ENCODE data around the gene TNS3.

TNS3 gene

GRCh38 chr7:47539398-47540052 is 42.4 kb downstream of the TNS3 start:
- DNase-seq, result peak; percentile 37

DNA sequence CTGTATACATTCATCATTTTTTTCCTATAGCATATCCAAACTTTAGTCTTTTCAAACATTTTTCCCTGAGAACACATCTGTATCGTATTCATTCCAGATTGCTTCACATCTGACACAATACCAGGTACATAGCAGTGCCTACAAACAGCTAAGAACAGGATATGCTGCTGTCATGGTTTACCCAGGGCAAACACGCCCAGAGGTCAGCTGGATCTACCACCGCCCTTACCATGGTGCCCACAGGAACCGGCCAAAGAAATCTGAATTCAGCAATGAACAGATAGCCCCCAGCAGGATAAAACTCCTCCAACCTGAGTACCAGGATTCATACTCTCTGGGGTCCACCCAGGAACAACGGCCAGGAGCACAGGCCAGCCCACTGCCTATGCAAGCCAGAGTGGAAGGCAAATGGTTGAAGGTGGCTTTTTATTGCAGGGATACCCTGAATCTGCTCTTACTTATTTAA is 43.0 kb downstream of the TNS3 start:
- DNase-seq, result no peak

- DNase-seq, result no peak
These were observed 43.9 kb downstream of the TNS3 start for GRCh38 chr7:47537716-47538675.

GRCh38 chr7:47536661-47537611 is 45.0 kb downstream of the TNS3 start:
- peak; percentile 37 for DNase-seq

- DNase-seq, result no peak
These were observed 45.9 kb downstream of the TNS3 start for GRCh38 chr7:47535704-47536628.

DNA sequence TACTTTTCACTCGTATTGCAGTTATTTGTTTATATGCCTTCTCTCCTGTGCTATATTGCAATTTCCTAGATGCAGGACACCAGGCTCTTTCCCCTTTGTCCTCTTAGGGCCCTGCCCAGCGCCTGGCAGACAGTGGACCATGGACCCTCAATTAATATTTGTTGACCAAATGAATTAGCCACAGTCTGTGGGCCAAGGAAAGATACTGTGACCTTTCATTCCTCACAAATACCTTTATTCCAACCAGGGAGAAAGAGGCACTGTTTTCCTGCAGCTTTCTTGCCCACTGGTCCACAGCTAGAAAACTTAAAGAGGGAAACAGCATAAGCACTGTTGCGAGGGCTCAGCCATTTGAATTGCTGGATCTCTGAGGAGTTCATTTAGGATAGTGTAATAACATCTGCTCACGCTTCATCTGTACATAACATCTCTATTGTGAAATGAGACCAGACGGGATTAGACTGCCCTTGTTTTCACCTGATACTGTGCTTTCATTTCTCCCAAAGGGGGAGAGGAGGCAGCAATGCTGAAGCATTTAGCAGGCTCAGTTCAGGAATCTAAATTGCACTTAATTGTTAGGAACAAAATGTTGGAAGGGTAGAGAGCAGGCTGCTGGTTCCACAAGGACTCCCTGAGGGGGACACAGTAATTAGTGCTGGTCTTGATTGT is 46.7 kb downstream of the TNS3 start:
- no peak for DNase-seq

DNA sequence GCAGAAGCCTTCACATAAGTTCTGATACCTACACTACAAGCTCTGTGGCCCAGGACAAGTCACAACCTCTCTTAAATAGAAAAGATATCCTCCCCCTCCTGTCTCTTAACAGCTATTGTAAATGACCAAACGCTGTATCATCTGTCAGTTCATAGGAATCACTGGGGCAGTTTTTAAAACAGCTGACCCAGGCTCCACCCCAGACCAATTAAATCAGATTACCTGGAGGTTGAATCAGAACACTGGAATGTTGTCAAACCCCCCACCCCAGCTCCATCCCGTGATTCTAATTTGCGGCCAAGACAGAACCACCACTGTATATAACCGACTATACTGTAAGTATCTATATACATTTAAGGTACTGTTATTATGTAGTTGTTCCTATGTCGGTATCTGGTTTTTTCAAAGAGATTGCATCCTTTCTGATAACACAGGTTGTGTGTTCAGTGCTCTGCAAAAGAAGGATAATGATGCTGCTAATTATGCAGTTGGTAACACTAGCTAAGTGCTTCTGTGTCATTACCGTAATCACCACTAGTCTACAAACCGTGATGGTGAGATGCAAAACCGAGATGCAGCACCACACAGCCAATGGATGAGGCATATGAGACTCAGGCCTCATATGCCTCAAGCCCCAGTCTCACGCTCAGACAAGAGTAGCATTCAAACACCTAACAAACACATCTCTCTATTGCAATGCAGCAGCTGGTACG is 47.4 kb downstream of the TNS3 start:
- DNase-seq, result no peak

DNA sequence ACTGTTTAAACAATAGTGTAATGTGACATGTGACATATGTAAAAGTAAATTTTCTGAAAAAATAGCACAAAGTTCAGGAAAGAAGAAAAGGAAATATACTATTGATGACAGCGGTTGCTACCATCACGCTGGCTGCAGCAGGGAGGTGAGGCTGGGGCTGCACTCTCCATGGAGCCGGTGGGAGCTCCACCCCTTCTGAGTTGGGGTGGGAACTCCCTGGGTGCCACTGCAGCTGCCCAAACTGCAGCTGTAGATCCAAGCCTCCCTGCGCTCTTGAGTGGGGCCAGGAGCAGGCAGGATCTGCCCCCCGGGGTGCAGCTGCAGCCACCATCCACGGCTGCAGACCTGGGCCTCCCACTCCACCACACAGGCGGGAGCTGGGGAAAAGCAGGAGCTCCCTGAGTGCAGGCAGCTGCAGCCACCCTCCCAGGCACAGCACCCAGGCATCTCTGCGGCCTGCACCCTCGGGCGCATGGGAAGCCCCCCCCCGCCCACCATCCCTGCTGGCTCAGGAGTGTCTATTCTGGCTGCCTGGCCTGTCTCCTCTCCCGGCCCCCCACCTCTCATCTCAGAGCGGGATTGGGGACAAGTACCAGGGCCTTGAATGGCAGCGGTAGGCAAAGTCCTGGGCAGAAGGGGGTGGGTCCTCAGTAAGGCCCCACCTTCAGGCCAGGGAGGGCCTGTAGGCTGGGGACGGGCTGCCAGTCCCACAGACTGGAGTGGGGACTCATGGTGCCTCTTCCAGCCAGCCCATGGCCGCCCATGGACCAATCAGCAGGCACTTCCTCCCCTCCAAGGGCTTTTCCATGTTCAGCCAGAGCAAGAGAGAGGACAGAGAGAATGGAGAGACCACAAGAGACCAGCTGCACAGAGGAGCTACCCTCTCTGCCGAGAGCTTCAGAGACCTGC is 50.1 kb downstream of the TNS3 start:
- no peak for DNase-seq

- no peak for DNase-seq
These were observed 51.9 kb downstream of the TNS3 start for GRCh38 chr7:47529826-47530555.

DNA sequence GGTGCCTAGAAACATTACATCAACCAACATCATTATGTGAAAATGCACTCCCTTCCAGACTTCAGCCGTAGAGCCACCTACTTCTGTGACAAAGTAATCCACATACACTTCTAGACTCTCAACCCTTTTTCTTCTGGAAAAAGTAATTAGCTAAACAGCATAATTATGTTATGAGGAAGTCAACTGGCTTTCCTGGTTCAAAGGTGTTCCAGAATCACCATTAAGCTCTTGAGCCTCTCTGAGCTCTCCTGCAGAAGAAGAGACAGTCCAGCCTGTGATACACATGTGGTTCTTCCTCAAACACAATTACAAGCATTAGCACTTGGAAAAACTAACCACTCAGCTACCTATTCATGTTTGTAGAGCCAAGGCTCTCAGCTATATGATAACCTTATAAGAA is 52.5 kb downstream of the TNS3 start:
- no peak for DNase-seq

DNA sequence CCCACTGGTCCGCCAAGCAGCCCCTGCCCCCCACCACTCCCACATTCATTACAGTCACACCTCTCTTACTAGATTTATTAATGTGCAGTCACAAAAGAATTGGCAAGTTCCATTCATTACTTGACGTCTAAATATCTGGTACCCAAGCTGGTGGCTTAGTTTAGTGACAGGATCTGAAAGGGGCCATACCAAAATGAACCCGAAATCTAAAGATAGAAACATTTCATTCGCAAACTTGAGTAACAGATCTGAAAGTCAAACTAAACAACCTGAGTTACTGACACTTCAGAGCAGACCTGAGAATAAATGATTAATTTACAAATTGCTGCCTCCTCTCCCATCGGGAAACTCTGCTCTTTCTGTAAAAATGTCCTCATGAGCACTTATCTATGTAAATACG is 53.4 kb downstream of the TNS3 start:
- DNase-seq, result no peak

DNA sequence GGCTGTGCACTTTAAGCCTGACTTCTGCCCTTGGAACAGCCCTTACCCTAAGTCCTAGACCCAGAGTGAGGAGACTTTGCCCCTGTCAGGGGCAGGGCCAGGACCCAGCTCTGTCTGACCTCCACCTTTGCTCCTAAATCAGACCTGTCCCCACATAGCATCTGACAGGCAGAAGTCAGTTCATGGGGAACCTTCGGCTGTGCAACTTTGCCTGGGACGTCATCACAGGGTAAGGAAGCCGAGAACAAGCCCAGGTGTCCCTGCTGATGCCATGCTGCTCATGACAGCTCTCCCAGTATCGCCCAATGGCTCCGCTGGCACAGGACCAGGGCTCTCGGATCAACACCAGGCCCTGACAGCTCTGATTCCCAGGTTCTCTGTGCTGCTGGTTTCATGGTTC is 55.4 kb downstream of the TNS3 start:
- no peak for DNase-seq

DNA sequence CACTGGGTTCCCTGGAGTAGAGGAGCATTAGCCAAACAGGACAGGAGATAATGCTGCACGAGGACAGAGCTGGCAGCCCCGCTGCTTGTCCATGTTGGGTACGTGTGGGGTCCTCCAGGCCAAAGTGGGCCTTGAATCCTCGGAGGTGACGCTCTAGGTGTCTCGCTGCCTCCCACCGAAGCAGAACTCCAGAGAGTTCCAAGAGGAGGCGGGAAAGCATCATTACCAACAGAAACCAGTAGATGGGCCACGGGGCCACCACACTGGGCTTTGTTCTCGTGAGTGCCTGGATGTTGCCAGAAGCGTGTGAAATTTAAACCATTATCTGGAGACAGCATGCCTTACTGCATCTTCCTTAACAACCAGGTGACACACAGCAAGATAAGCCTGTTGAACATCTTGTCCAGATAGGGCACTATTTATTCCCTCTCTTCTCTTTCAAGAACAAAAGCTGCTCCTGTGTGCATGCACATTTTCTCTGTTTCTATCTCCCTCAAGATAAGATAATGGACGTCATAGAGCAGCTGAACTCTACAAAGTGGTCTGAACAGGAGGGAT is 56.8 kb downstream of the TNS3 start:
- DNase-seq, result no peak

GRCh38 chr7:47523401-47523800 is 58.5 kb downstream of the TNS3 start:
- DNase-seq, result no peak

- DNase-seq, result no peak
These were observed 59.9 kb downstream of the TNS3 start for GRCh38 chr7:47521816-47522561.

DNA sequence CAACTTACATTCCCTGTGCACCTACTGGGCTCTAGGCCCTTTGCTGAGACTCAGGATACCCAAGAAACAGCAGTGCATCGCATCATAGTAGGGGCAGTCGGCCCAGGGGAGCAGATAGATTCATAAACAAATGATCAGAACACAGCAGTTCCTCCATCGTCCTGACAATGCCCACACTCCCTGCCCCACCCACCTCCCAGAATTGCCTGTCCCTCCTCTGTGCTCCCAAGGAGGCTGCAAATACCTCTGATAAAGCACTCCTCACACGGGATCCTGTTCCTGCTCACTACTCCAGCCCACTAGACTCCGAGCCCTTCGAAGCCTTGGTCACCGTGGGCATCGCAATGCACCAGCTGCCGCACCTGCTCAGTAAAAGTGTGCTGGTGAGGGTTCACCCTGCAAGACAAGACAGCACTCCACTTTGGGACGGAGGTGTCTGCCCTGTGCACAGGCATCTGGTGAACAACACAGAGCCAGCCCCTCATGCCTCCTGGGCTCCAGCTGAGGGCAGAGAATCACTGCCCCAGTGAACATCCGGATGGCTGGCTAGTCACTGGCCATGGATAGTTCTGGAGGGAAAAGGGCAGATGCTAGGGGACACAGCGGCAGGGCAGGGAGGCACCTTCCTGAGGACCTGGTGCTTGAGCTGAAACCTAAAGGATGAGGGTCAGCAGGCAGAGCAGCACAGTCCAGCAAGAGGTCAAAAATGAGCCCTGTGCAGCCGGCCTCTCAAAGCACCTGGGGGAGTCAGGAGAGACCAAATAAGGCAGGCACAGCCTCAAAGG is 60.7 kb downstream of the TNS3 start:
- no peak for DNase-seq

- peak; percentile 94 for DNase-seq
These were observed 61.5 kb downstream of the TNS3 start for GRCh38 chr7:47520406-47520805.
